SU-DHL-6 (cell line): ENCODE data around the gene GPN2.

Experiments used
- CTCF ChIP-seq: fragments of 200-600 bp; sonication (generic); IDR thresholded peaks from one replicate; pipeline ENCODE4 v1.5.1; 2017; ENCODE audit warnings: antibody characterized with exemption, mild to moderate bottlenecking, low read length, moderate library complexity; ENCODE audit not compliant: insufficient read depth, poor library complexity, severe bottlenecking
- EZH2phosphoT487 ChIP-seq: fragments of 200-600 bp; sonication (generic), shearing (Covaris generic); conservative IDR thresholded peaks from 2 replicates; pipeline ENCODE4 v1.6.1; 2018; ENCODE audit warnings: mild to moderate bottlenecking, antibody characterized with exemption, low read length, moderate library complexity, mixed read lengths

- TF ChIP-seq CTCF: no peak
- no peak for TF ChIP-seq EZH2phosphoT487
These were observed 32.3 kb upstream of the GPN2 start for GRCh38 chr1:26922431-26922729.
